Right atrium auricular region (tissue), 2 donors: ENCODE results near the gene NDUFB2. TPM values are rescaled to one million over a fixed set of nuclear protein-coding genes. Genes with fewer than 3 reads are reported as not detected.

Source experiments
- DNase-seq: peaks from one replicate; pipeline ENCODE4 v3.0.0-alpha.2; 2019; ENCODE audit warnings: low spot score
- H3K27ac ChIP-seq, 2 donors: fragments of 200-600 bp; sonication (generic); 1 replicate in 1 of 2; 2 replicates in 1 of 2; pipeline ENCODE4 v1.5.1; 2016 to 2019
- H3K27me3 ChIP-seq, 2 donors: fragments of 200-600 bp; sonication (generic); one replicate each; pipeline versions ENCODE4 v1.5.1 to v1.6.0; 2017 to 2019
- H3K36me3 ChIP-seq: fragments of 200-600 bp; sonication (generic); one replicate; pipeline ENCODE4 v1.5.1; 2016
- H3K4me1 ChIP-seq, 2 donors: fragments of 200-600 bp; sonication (generic); one replicate each; pipeline versions ENCODE4 v1.5.1 to v1.6.0; 2017 to 2019
- H3K4me3 ChIP-seq, 2 donors: fragments of 200-600 bp; sonication (generic); 1 replicate in 1 of 2; 2 replicates in 1 of 2; pipeline ENCODE4 v1.5.1; 2017 to 2019; ENCODE audit warnings: mild to moderate bottlenecking in 1 of 2, moderate library complexity in 1 of 2
- H3K9me3 ChIP-seq, 2 donors: fragments of 200-600 bp; sonication (generic); one replicate each; pipeline ENCODE4 v1.5.1; 2019
- total RNA-seq, 2 donors: library from RNA; depleted of rRNA; stranded (reverse); fragments of >200 nt; gene quantifications; one replicate each; pipeline ENCODE4 v1.1.0, GENCODE V29; 2016
- TF ChIP-seq, protein P1 (sequence below), 2 donors: fragments of 200-600 bp; sonication (generic); IDR thresholded peaks; one replicate each; pipeline ENCODE4 v1.5.1; 2019; ENCODE audit warnings: antibody characterized with exemption in 2 of 2

The NDUFB2 gene
- total RNA-seq, 2 donors from 2014 or later = 397 to 767 TPM

DNA sequence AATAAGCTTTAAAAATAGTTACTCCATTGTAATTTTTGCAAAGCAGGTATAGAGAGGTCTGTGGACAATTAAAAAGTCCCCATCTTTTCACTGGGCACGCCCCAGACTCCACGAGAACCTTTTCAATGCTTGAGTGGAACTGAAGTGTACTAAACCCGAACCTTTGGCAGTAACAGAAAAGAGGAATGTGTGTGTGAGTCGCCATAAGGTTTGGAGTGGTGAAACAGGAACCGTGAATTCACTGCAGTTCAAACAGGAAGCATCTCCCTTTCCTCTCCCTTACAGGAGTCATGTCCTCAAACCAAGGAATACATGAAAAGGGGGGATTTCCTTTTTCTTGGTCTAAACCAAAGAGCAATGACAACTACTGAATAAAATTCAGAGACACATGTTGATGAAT is 23.2 kb downstream of the NDUFB2 start:
- DNase-seq = no peak
- H3K27ac ChIP-seq = no peak overlapping the region

GRCh38 chr7:140722254-140722653 is 25.7 kb downstream of the NDUFB2 start:
- Histone ChIP-seq H3K27me3 (no peaks in the 10 kb centered on the region), H3K36me3 (peaks cover 7% of the 10 kb centered on the region), H3K4me1 (no peaks in the 10 kb centered on the region), H3K4me3 (no peak overlapping the region), H3K27ac (no peak overlapping the region), H3K9me3 (no peaks in the 10 kb centered on the region)
- TF ChIP-seq, protein P1, sequence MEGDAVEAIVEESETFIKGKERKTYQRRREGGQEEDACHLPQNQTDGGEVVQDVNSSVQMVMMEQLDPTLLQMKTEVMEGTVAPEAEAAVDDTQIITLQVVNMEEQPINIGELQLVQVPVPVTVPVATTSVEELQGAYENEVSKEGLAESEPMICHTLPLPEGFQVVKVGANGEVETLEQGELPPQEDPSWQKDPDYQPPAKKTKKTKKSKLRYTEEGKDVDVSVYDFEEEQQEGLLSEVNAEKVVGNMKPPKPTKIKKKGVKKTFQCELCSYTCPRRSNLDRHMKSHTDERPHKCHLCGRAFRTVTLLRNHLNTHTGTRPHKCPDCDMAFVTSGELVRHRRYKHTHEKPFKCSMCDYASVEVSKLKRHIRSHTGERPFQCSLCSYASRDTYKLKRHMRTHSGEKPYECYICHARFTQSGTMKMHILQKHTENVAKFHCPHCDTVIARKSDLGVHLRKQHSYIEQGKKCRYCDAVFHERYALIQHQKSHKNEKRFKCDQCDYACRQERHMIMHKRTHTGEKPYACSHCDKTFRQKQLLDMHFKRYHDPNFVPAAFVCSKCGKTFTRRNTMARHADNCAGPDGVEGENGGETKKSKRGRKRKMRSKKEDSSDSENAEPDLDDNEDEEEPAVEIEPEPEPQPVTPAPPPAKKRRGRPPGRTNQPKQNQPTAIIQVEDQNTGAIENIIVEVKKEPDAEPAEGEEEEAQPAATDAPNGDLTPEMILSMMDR (IDR thresholded peaks at IDR 0.05) = no peak
- no peak for DNase-seq

More for the DNA sequence above, 23.2 kb downstream of the NDUFB2 start:
- no peaks in the 10 kb centered on the region for H3K9me3 ChIP-seq
- H3K36me3 ChIP-seq = no peaks in the 10 kb centered on the region
- no peak overlapping the region for H3K4me3 ChIP-seq
- no peaks in the 10 kb centered on the region for H3K4me1 ChIP-seq
- TF ChIP-seq, protein P1 (IDR thresholded peaks at IDR 0.05) = no peak
- H3K27me3 ChIP-seq = no peaks in the 10 kb centered on the region

GRCh38 chr7:140723006-140723405 is 26.5 kb downstream of the NDUFB2 start:
- Histone ChIP-seq H3K4me3 (no peak overlapping the region), H3K27me3 (no peaks in the 10 kb centered on the region), H3K9me3 (no peaks in the 10 kb centered on the region), H3K27ac (no peak overlapping the region), H3K4me1 (no peaks in the 10 kb centered on the region), H3K36me3 (peaks cover 7% of the 10 kb centered on the region)
- no peak for DNase-seq
- TF ChIP-seq, protein P1 (IDR thresholded peaks at IDR 0.05) = no peak

DNA sequence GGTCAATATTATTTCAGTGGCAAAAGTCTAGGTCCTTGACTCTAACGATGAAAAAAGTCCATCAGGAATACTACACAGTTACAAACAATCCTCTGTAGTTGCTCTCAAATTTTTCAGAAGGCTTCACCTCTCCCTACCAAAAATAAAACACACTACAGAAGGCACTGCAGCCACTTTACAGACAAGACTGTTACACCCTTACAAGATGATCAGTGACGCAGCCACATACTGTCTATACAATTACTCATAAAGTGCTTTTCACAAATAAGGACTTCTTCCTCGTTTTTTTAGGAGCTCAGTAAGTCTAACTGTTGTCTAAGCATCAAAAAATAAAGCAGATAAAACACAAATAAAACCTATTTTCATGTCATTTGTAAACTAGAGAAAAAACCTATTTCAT is 27.1 kb downstream of the NDUFB2 start:
- Histone ChIP-seq H3K4me3 (no peak overlapping the region), H3K27ac (no peak overlapping the region), H3K36me3 (peaks cover 7% of the 10 kb centered on the region), H3K27me3 (no peaks in the 10 kb centered on the region), H3K9me3 (no peaks in the 10 kb centered on the region), H3K4me1 (no peaks in the 10 kb centered on the region)
- no peak for DNase-seq
- TF ChIP-seq, protein P1 (IDR thresholded peaks at IDR 0.05) = no peak

DNA sequence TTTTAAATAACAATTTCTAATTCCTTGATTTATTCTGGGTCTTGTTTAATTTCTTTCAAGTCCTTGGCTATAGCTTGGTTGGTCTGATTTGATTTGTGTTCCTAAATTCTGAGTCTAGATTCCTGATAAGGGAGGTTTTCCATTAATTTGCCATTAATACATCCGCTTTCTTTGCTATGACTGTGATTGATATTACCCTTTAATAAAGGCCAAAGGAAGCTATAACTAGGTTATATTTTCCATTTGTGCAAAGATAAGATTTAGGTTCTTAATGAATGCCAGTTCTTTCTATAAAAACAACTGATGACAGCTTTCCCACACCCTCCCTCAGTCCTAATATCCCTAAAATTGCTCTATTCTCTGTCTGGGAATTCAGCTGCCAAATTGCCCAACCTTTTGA is 28.2 kb downstream of the NDUFB2 start:
- Histone ChIP-seq H3K27me3 (no peaks in the 10 kb centered on the region), H3K9me3 (no peaks in the 10 kb centered on the region), H3K4me3 (no peak overlapping the region), H3K36me3 (peaks cover 7% of the 10 kb centered on the region), H3K4me1 (no peaks in the 10 kb centered on the region), H3K27ac (no peak overlapping the region)
- TF ChIP-seq, protein P1 (IDR thresholded peaks at IDR 0.05) = no peak
- no peak for DNase-seq

GRCh38 chr7:140726281-140726680 is 29.8 kb downstream of the NDUFB2 start:
- TF ChIP-seq, protein P1 (IDR thresholded peaks at IDR 0.05) = peak in 1 of 2 donors; percentile 34
- H3K27ac ChIP-seq = no peak overlapping the region
- H3K4me3 ChIP-seq = no peak overlapping the region
- peaks cover 7% of the 10 kb centered on the region for H3K36me3 ChIP-seq
- H3K9me3 ChIP-seq = no peaks in the 10 kb centered on the region
- H3K4me1 ChIP-seq = no peaks in the 10 kb centered on the region
- no peak for DNase-seq
- no peaks in the 10 kb centered on the region for H3K27me3 ChIP-seq
